ENCODE data around the gene NDUFA8.

Gene NDUFA8

DNA sequence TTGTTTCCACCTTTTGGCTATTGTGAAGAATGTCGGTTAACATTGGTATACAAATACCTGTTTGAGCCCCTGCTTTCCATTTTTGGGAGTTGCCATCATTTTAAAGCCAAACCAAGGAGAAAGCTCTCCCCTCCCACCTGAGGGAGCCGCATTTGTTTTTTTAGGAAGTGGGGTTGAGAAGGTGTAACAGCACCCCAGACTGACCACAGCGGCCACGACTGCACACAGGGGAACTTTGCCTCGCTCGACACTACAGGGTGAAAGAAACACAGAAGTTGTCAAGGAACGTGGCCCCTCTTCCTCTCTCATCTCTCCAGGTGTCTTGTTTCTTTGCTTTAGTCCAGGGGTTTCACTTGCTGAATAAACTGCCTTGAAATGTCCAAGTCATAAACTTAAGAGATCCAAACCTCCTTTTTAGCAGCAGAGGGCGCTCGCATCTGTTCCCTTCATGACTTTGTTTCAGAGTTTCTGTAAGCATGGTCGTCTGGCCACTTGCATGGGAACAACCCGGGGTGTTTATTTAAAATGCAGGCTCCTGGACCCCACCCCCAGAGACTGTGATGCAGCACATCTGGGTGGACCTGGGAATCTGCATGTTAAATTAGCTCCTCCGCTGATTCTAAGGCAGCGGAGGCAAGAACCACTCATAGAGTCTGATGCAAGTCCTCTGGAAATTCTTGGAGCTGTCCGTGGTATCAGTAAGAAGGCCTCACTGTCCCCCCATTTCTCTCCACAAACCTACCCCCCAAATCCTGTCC lies 64.4 kb downstream of the NDUFA8 start:
- no peak for DNase-seq (ENCODE audit: low spot score)
- H3K27me3 ChIP-seq (ENCODE audit: insufficient read depth, poor library complexity, severe bottlenecking): no peaks in the 10 kb centered on the region
- no peak for ATAC-seq (ENCODE audit: low read depth)
- H3K4me1 ChIP-seq (ENCODE audit: insufficient read depth, poor library complexity, severe bottlenecking): no peaks in the 10 kb centered on the region
- H3K36me3 ChIP-seq (ENCODE audit: low read depth): no peaks in the 10 kb centered on the region
- H3K9me3 ChIP-seq (ENCODE audit: severe bottlenecking): no peaks in the 10 kb centered on the region
- no peak overlapping the region for H3K27ac ChIP-seq (ENCODE audit: poor library complexity, severe bottlenecking)
- no peak overlapping the region for H3K4me3 ChIP-seq (ENCODE audit: severe bottlenecking)
- TF ChIP-seq, protein P1, sequence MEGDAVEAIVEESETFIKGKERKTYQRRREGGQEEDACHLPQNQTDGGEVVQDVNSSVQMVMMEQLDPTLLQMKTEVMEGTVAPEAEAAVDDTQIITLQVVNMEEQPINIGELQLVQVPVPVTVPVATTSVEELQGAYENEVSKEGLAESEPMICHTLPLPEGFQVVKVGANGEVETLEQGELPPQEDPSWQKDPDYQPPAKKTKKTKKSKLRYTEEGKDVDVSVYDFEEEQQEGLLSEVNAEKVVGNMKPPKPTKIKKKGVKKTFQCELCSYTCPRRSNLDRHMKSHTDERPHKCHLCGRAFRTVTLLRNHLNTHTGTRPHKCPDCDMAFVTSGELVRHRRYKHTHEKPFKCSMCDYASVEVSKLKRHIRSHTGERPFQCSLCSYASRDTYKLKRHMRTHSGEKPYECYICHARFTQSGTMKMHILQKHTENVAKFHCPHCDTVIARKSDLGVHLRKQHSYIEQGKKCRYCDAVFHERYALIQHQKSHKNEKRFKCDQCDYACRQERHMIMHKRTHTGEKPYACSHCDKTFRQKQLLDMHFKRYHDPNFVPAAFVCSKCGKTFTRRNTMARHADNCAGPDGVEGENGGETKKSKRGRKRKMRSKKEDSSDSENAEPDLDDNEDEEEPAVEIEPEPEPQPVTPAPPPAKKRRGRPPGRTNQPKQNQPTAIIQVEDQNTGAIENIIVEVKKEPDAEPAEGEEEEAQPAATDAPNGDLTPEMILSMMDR (IDR thresholded peaks at IDR 0.05; ENCODE audit: poor library complexity, severe bottlenecking): peak; percentile 77
